ENCODE results near the gene PCLO. TPM values are rescaled to one million over a fixed set of nuclear protein-coding genes. Genes with fewer than 3 reads are reported as not detected.

Gene PCLO
- total RNA-seq, 1 donor from 2014 or later = 6.7 TPM

GRCh38 chr7:82760831-82761230 lies 401.9 kb downstream of the PCLO start:
- peaks cover 13% of the 10 kb centered on the region for H3K27me3 Mint-ChIP-seq
- no peak for DNase-seq (ENCODE audit: extremely low spot score, unreplicated experiment)
- H3K27ac Mint-ChIP-seq = no peak overlapping the region
- H3K4me1 Mint-ChIP-seq (ENCODE audit: unreplicated experiment) = no peaks in the 10 kb centered on the region
- no peak overlapping the region for H3K4me3 Mint-ChIP-seq
- H3K9me3 Mint-ChIP-seq = no peaks in the 10 kb centered on the region
- no peaks in the 10 kb centered on the region for H3K36me3 Mint-ChIP-seq
- TF ChIP-seq CTCF (conservative IDR thresholded peaks at IDR 0.05) = no peak

- no peak overlapping the region for H3K4me3 Mint-ChIP-seq
- no peaks in the 10 kb centered on the region for H3K4me1 Mint-ChIP-seq (ENCODE audit: unreplicated experiment)
- H3K27ac Mint-ChIP-seq = no peak overlapping the region
Measured at GRCh38 chr7:82760074-82760473, 402.6 kb downstream of the PCLO start.

GRCh38 chr7:82755705-82756551 lies 406.8 kb downstream of the PCLO start:
- DNase-seq (ENCODE audit: extremely low spot score, unreplicated experiment) = no peak
- no peak overlapping the region for H3K27ac Mint-ChIP-seq
- peaks cover 16% of the 10 kb centered on the region for H3K27me3 Mint-ChIP-seq

More at GRCh38 chr7:82760074-82760473, 402.6 kb downstream of the PCLO start:
- DNase-seq (ENCODE audit: extremely low spot score, unreplicated experiment) = no peak
- Mint-ChIP-seq H3K9me3 (no peaks in the 10 kb centered on the region), H3K36me3 (no peaks in the 10 kb centered on the region), H3K27me3 (peaks cover 13% of the 10 kb centered on the region)
- TF ChIP-seq CTCF (conservative IDR thresholded peaks at IDR 0.05) = no peak

GRCh38 chr7:82750007-82750406 lies 412.7 kb downstream of the PCLO start:
- Mint-ChIP-seq H3K9me3 (peaks cover 4% of the 10 kb centered on the region), H3K4me3 (no peak overlapping the region), H3K27me3 (peaks cover 6% of the 10 kb centered on the region), H3K27ac (no peak overlapping the region), H3K4me1 (ENCODE audit: unreplicated experiment) (no peaks in the 10 kb centered on the region), H3K36me3 (no peaks in the 10 kb centered on the region)
- no peak for TF ChIP-seq CTCF (conservative IDR thresholded peaks at IDR 0.05)
- DNase-seq (ENCODE audit: extremely low spot score, unreplicated experiment) = no peak

More at GRCh38 chr7:82755705-82756551, 406.8 kb downstream of the PCLO start:
- Mint-ChIP-seq H3K4me1 (ENCODE audit: unreplicated experiment) (no peaks in the 10 kb centered on the region), H3K4me3 (no peak overlapping the region), H3K36me3 (no peaks in the 10 kb centered on the region), H3K9me3 (no peaks in the 10 kb centered on the region)
- TF ChIP-seq CTCF (conservative IDR thresholded peaks at IDR 0.05) = no peak

GRCh38 chr7:82745820-82746219 lies 416.9 kb downstream of the PCLO start:
- Mint-ChIP-seq H3K27ac (no peak overlapping the region), H3K36me3 (no peaks in the 10 kb centered on the region), H3K4me1 (ENCODE audit: unreplicated experiment) (no peaks in the 10 kb centered on the region), H3K4me3 (no peak overlapping the region), H3K27me3 (peaks cover 3% of the 10 kb centered on the region), H3K9me3 (peaks cover 4% of the 10 kb centered on the region)
- TF ChIP-seq CTCF (conservative IDR thresholded peaks at IDR 0.05) = no peak
- no peak for DNase-seq (ENCODE audit: extremely low spot score, unreplicated experiment)

Data from type B pancreatic cell (in vitro differentiated cells).